Stimulated activated naive CD8-positive, alpha-beta T cell treated with anti-CD3 and anti-CD28 coated beads, Interleukin-15, Interleukin-2, amounts not matched to agents 100 ng/mL and 50 ng/mL, for 24 hours (primary cell): ENCODE results near the gene PI4K2A.
A peak's percentile ranks its signal among the peaks of the same experiment; 100 is the strongest.

Experiments
- H3K27ac Mint-ChIP-seq: one replicate; pipeline ENCODE4 v1.8.0; 2021; ENCODE audit warnings: mild to moderate bottlenecking, mixed read lengths
- H3K27me3 Mint-ChIP-seq: one replicate; pipeline ENCODE4 v1.8.0; 2021; ENCODE audit warnings: mixed read lengths
- H3K36me3 Mint-ChIP-seq: one replicate; pipeline ENCODE4 v1.8.0; 2021; ENCODE audit warnings: low read depth, mixed read lengths
- H3K4me1 Mint-ChIP-seq: one replicate; pipeline ENCODE4 v1.8.0; 2021; ENCODE audit warnings: low read depth, mixed read lengths
- H3K4me3 Mint-ChIP-seq: one replicate; pipeline ENCODE4 v1.8.0; 2021; ENCODE audit warnings: mild to moderate bottlenecking, mixed read lengths
- H3K9me3 Mint-ChIP-seq: one replicate; pipeline ENCODE4 v1.8.0; 2021; ENCODE audit warnings: mixed read lengths

Gene PI4K2A

DNA sequence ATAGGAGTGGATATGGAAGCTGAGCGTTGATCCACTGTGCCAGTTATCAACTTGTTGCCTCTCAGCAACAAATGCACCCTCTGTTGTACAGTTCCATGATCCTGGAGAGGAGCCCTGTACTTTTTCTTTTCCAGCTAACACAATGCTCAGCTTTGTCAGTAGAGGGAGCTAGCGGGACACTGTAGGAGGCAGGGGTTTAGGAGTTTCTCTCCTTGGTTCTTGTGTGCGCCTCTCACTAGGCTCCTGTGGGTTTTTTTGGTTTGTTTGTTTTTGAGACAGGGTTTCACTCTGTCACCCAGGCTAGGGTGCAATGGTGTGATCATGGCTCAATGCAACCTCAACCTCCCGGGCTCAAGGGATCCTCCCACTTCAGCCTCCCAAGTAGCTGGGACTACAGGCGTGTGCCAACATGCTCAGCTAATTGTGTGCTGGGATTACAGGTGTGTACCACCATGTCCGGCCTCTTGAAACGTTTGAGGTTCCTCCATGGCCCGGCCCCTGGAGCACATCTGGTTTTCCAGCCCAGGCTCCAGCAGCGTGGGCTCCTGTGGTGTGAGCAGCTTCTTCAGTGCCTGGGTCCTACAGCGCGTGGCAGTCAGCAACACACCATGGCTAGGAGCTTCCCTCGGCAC, 61.1 kb downstream of the PI4K2A start:
- Mint-ChIP-seq H3K27ac (no peak overlapping the region), H3K4me1 (no peaks in the 10 kb centered on the region), H3K36me3 (no peaks in the 10 kb centered on the region), H3K27me3 (peaks cover 9% of the 10 kb centered on the region), H3K9me3 (no peaks in the 10 kb centered on the region), H3K4me3 (no peak overlapping the region)

DNA sequence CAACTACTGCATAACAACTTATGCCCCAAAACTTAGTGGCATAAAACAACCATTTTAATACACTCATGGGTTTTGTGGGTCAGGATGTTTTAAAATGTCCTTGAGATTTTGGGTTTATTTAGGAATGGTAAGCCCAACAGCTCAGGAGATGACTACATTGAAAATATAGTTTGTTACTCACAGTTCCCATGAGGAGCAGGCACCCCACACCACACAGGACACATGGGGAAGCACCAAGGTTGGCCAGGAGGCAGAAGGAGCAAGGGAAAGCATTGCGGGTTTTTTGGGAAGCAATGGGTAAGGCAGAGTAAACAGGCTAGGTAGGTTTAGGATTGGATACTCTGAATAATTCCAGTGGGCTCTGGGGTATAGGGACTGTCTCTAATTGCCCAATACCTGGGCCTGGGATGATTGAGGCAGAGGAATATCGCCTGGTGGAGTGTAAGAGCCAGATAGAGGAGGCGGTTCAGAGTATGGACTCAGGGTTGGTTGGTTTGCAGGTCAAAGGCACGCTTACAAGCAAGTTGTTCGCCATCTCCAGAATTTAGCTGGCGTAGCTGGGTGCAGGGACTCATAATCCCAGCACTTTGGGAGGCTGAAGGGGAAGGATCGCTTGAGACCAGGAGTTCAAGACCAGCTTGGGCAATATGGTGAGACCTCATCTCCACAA, 63.1 kb downstream of the PI4K2A start:
- peaks cover 9% of the 10 kb centered on the region for H3K27me3 Mint-ChIP-seq
- H3K4me1 Mint-ChIP-seq: no peaks in the 10 kb centered on the region
- H3K27ac Mint-ChIP-seq: no peak overlapping the region
- no peaks in the 10 kb centered on the region for H3K36me3 Mint-ChIP-seq
- H3K9me3 Mint-ChIP-seq: no peaks in the 10 kb centered on the region
- no peak overlapping the region for H3K4me3 Mint-ChIP-seq

DNA sequence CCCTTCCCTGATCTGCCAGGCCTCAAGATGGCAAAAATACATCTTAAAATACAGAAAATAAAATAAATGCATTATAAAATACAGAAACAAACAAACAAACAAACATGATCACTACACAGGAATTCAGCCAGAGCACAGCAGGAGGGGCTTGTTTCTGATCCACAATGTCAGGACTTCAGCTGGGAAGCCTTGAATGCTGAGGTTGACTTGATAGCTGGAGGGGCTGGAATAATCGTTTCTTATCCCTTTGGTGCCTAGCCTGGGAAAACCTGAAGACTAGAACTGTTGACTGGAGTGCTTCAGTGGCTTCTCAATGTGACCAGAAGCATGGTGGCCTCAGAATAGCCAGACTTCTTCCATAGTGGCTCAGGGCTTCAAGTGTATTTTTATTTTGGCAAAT, 63.9 kb downstream of the PI4K2A start:
- no peaks in the 10 kb centered on the region for H3K9me3 Mint-ChIP-seq
- peaks cover 16% of the 10 kb centered on the region for H3K27me3 Mint-ChIP-seq
- H3K36me3 Mint-ChIP-seq: no peaks in the 10 kb centered on the region
- H3K4me1 Mint-ChIP-seq: no peaks in the 10 kb centered on the region
- no peak overlapping the region for H3K27ac Mint-ChIP-seq
- H3K4me3 Mint-ChIP-seq: no peak overlapping the region

GRCh38 chr10:97705006-97705670, 64.7 kb downstream of the PI4K2A start:
- no peaks in the 10 kb centered on the region for H3K36me3 Mint-ChIP-seq
- H3K4me3 Mint-ChIP-seq: no peak overlapping the region
- peaks cover 22% of the 10 kb centered on the region for H3K27me3 Mint-ChIP-seq
- no peaks in the 10 kb centered on the region for H3K4me1 Mint-ChIP-seq
- no peaks in the 10 kb centered on the region for H3K9me3 Mint-ChIP-seq
- H3K27ac Mint-ChIP-seq: no peak overlapping the region

- Mint-ChIP-seq H3K36me3 (no peaks in the 10 kb centered on the region), H3K4me1 (no peaks in the 10 kb centered on the region), H3K4me3 (no peak overlapping the region), H3K9me3 (no peaks in the 10 kb centered on the region), H3K27ac (no peak overlapping the region), H3K27me3 (peaks cover 24% of the 10 kb centered on the region)
Measured at GRCh38 chr10:97707134-97707861, 66.8 kb downstream of the PI4K2A start.

- no peaks in the 10 kb centered on the region for H3K9me3 Mint-ChIP-seq
- H3K4me3 Mint-ChIP-seq: no peak overlapping the region
- peaks cover 26% of the 10 kb centered on the region for H3K27me3 Mint-ChIP-seq
- H3K27ac Mint-ChIP-seq: no peak overlapping the region
- H3K4me1 Mint-ChIP-seq: peaks cover 6% of the 10 kb centered on the region
- H3K36me3 Mint-ChIP-seq: no peaks in the 10 kb centered on the region
Measured at GRCh38 chr10:97708167-97708566, 67.7 kb downstream of the PI4K2A start.

DNA sequence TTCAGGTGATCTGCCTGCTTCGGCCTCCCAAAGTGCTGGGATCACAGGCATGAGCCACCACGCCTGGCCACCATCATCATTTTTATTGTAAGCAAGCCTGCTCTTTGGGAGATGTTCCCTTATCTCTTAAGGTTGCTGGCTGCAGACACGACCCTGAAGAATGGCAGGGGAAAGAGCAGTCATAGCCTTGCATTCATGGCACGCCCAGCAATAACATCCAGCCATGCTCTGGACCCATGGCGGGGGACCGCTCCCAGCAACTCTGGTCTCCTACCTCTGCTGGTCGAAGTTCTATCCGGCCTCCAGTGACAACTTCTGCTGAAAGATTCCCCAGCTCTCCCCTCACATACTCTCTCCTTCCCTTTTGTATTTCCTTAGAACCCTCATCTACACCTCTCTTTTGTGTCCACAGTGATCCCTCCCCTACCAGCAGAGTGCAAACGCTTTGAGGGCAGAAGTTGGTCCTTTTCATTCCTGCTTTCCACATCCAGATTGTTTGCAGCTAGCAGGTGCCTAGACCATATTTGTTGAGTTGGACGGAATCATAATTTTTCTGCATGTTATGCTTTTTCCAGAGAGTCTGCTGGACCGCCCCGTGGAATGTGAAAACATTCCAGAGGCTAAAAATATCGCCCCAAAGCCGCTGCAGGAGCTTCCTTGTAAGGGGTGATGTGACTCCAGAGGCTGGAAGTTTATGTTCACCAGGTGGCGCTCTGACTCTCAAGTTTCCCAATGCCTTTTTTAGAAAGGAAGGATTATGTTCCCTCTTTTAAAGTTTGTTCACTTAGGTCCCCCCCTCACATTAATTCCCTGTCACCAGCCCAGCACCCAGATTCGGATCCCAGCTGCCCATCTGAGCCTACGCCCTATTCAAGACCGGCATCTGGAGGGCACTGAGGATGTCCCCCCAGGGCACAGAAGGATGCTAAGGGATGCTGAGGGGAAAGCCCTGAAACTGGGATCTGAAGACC, 68.8 kb downstream of the PI4K2A start:
- Mint-ChIP-seq H3K27me3 (peaks cover 22% of the 10 kb centered on the region), H3K9me3 (no peaks in the 10 kb centered on the region), H3K27ac (no peak overlapping the region), H3K36me3 (no peaks in the 10 kb centered on the region), H3K4me3 (no peak overlapping the region), H3K4me1 (peaks cover 9% of the 10 kb centered on the region)

DNA sequence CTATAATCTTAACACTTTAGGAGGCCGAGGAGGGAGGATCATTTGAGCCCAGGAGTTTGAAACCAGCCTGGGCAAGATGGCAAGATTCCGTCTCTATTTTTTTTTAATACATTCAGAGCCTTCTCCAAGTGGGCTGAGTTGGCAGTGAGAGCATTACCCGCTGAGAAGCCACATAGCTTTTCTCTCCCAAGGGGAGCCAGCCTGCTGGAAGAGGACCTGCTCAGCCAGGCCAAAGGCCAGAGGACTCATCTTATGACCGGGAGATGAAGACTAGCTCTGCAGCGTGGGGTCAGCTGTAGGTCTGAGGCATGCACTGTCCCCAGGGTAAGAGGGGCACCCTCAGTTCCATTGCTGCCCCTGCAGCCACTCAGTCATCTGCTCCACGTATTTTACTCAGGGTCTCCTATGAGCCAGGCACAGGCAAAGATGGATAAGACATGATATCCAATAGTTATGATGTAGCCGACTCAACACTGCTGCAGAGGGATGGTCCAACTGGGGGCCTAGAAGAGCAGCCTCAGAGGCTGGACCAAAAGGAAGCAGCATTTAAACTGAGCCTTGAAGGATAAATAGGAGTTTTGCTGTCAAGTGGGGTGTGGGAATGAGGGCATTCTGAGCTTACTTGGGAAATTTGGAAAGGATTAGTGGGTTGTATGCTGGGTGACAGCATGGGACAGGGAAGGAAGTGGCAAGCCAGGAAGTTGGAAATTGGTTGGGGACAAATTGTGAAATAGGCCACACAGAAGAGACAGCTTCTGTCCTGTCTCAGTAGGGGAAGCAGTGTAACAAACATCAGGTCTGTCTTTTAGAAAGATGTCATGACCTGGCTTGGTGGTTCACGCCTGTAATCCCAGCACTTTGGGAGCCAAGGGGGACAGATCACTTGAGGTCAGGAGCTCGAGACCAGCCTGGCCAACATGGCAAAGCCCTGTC, 71.4 kb downstream of the PI4K2A start:
- no peaks in the 10 kb centered on the region for H3K36me3 Mint-ChIP-seq
- H3K27me3 Mint-ChIP-seq: peaks cover 30% of the 10 kb centered on the region
- H3K9me3 Mint-ChIP-seq: no peaks in the 10 kb centered on the region
- H3K27ac Mint-ChIP-seq: peak overlapping the region; percentile 1
- peaks cover 9% of the 10 kb centered on the region for H3K4me1 Mint-ChIP-seq
- H3K4me3 Mint-ChIP-seq: peak overlapping the region; percentile 1

DNA sequence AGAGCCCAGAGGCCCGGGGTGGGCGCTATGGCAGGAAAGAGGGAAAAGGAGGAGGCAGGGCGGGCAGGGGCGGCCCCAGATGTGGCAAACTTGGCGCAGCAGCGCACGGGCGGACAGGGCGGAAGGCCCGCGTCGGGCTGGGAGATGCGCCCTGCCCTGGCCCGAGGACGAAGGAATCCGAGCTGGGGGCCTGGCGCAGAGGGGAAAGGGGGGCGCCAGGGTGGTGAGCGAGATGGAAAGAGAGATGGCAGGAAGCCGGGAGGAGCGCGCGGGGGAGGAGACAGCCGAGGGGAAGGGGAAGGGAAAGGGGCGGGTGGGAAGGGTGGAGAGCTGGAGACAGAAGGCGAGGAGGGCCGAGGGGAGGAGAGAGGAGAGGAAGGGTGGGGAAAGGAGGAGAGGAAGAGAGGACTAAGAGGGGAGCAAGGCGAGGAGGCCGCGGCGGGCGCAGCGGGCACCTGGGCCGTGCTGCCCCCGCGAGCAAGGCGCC, 72.9 kb downstream of the PI4K2A start, which contains the start of gene MARVELD1:
MARVELD1 (plus strand) TSS at position 392 of the 487 bp plus-strand sequence. CDS start 147 bp downstream, outside the sequence.
- peaks cover 30% of the 10 kb centered on the region for H3K27me3 Mint-ChIP-seq
- H3K4me3 Mint-ChIP-seq: peak within 1 kb of the TSS; percentile 94
- peak within 1 kb of the TSS; percentile 91 for H3K27ac Mint-ChIP-seq
- no peaks in the 10 kb centered on the region for H3K9me3 Mint-ChIP-seq
- no peaks in the 10 kb centered on the region for H3K36me3 Mint-ChIP-seq
- H3K4me1 Mint-ChIP-seq: peaks cover 9% of the 10 kb centered on the region

GRCh38 chr10:97713826-97714400, 73.4 kb downstream of the PI4K2A start:
- peak overlapping the region; percentile 94 for H3K4me3 Mint-ChIP-seq
- peaks cover 29% of the 10 kb centered on the region for H3K27me3 Mint-ChIP-seq
- peak overlapping the region; percentile 91 for H3K27ac Mint-ChIP-seq
- no peaks in the 10 kb centered on the region for H3K9me3 Mint-ChIP-seq
- peaks cover 9% of the 10 kb centered on the region for H3K4me1 Mint-ChIP-seq
- no peaks in the 10 kb centered on the region for H3K36me3 Mint-ChIP-seq

DNA sequence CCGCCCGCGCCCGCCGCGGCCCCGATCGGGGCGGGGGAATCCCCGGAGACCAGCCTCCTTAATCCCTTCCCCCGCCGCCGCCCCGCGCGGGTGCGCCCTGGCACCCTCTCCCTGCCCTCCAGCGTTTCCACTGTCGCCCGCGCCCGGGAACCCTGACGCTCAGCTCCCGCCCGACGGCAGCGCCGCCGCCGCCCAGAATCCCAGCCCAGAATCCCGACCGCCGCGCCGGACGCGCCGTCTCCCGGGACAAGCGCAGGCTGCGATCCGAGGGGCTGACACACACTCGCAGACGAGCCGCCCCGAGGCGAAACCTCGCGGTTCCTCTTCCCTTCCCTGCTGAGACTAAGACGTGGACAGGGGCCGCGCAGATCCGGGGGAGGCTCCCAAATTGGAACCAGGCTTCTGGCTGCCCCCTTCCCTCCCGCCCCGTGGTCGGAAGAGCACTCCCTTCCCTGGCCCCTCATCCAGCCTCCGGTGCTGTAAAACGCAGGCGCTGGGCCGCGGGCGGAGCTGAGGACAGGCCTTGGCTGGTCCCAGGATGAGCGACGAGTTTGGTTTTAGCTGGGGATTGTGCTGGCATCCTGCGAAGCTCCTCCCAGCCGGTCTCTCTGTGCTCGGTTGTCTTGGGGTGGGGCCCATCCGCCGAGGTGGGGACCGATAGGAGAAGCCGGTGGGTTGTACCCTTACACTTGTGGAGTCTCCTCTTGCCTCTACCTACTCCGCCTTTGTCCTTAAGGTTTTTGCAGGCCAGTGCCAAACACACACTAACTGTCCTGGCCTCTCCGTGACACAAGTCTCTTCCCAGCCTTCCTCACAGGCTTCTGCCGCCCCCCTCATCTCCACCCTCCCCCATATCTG, 74.2 kb downstream of the PI4K2A start:
- H3K4me3 Mint-ChIP-seq: peak overlapping the region; percentile 94
- peak overlapping the region; percentile 91 for H3K27ac Mint-ChIP-seq
- H3K36me3 Mint-ChIP-seq: no peaks in the 10 kb centered on the region
- peaks cover 9% of the 10 kb centered on the region for H3K4me1 Mint-ChIP-seq
- peaks cover 24% of the 10 kb centered on the region for H3K27me3 Mint-ChIP-seq
- H3K9me3 Mint-ChIP-seq: no peaks in the 10 kb centered on the region

DNA sequence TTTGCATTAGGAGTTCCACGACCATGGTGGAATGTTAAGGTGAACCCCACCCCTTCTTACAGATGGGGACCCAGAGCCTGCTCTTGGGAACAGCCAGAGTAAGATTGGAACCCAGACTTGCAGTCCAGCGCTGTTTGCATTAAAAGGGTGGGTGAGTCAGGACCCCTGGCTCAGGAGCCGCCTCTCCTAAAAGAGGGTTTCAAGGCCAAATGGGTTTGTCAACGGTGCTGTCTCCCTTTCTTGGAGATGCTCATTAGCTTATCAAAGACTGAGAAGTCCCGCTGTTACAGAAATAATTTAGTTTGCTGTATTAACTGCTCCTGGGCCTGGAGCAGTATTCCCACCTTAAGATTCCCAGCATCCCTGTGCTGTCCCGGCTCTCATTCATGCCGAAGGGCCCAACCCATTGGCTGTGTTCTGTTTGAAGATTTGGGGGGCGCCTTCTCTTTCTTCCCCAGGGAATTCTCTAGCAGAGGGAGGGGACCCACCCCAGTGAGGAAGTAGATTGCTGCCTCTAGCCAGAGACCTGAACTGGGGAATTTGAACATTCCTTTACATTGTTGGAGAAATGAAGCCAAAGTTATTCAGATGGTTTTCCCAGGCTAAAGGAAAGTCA, 74.9 kb downstream of the PI4K2A start:
- H3K9me3 Mint-ChIP-seq: no peaks in the 10 kb centered on the region
- peaks cover 9% of the 10 kb centered on the region for H3K4me1 Mint-ChIP-seq
- H3K27ac Mint-ChIP-seq: peak overlapping the region; percentile 49
- H3K36me3 Mint-ChIP-seq: no peaks in the 10 kb centered on the region
- H3K27me3 Mint-ChIP-seq: peaks cover 21% of the 10 kb centered on the region
- H3K4me3 Mint-ChIP-seq: peak overlapping the region; percentile 94
